CD4-positive, alpha-beta memory T cell (primary cell): ENCODE data around the gene GMPR2. TPM values are rescaled to one million over a fixed set of nuclear protein-coding genes. Genes with fewer than 3 reads are reported as not detected.

Experiments
- CTCF ChIA-PET: fragments of 350-600 bp; sonication (Branson Sonifier 250); formaldehyde crosslinking; loops from one replicate; lab custom pipeline; 2021; ENCODE audit warnings: inconsistent platforms; ENCODE audit not compliant: partially characterized antibody; lab: Charles Lee
- POLR2A ChIA-PET: fragments of 350-600 bp; sonication (Branson Sonifier 250); formaldehyde crosslinking; loops from one replicate; lab custom pipeline; 2021; ENCODE audit not compliant: partially characterized antibody; lab: Charles Lee
- DNase-seq, 5 donors: peaks; one replicate each; pipeline versions ENCODE4 v3.0.0 to v3.0.0-alpha.2; 2020 to 2022; ENCODE audit warnings: mixed read lengths in 1 of 5
- H3K27ac ChIP-seq: one replicate; pipeline ENCODE4 v1.7.0; 2013; ENCODE audit warnings: low read depth, low read length
- H3K27me3 ChIP-seq: 2 replicates; pipeline ENCODE4 v1.7.0; 2013; ENCODE audit warnings: mild to moderate bottlenecking, low read length, moderate library complexity; ENCODE audit not compliant: insufficient read depth
- H3K36me3 ChIP-seq: 2 replicates; pipeline ENCODE4 v1.7.0; 2013; ENCODE audit warnings: mild to moderate bottlenecking, low read length, moderate library complexity; ENCODE audit not compliant: insufficient read depth
- H3K4me1 ChIP-seq: 2 replicates; pipeline ENCODE4 v1.7.0; 2013; ENCODE audit warnings: mild to moderate bottlenecking, low read length, moderate library complexity; ENCODE audit not compliant: insufficient read depth
- H3K4me3 ChIP-seq, 2 donors: one replicate each; pipeline ENCODE4 v1.7.0; 2013; ENCODE audit warnings: low read length in 2 of 2, mild to moderate bottlenecking in 1 of 2
- H3K9me3 ChIP-seq, 2 donors: one replicate each; pipeline ENCODE4 v1.7.0; 2013; ENCODE audit warnings: low read length in 2 of 2, control low read depth in 1 of 2; ENCODE audit not compliant: control insufficient read depth in 1 of 2
- H3K27ac Mint-ChIP-seq, 7 donors: one replicate each; pipeline ENCODE4 v1.8.0; 2020 to 2021; ENCODE audit warnings: mixed read lengths in 7 of 7, mild to moderate bottlenecking in 6 of 7, inconsistent platforms in 3 of 7, moderate library complexity in 3 of 7
- H3K27me3 Mint-ChIP-seq, 2 donors: one replicate each; pipeline ENCODE4 v1.8.0; 2020 to 2021; ENCODE audit warnings: mixed read lengths in 2 of 2
- H3K36me3 Mint-ChIP-seq, 2 donors: one replicate each; pipeline ENCODE4 v1.8.0; 2020 to 2021; ENCODE audit warnings: mixed read lengths in 2 of 2, inconsistent platforms in 1 of 2, mild to moderate bottlenecking in 1 of 2
- H3K4me1 Mint-ChIP-seq, 4 donors: one replicate each; pipeline ENCODE4 v1.8.0; 2020 to 2021; ENCODE audit warnings: mixed read lengths in 4 of 4, mild to moderate bottlenecking in 1 of 4
- H3K4me3 Mint-ChIP-seq, 8 donors: one replicate each; pipeline ENCODE4 v1.8.0; 2020 to 2021; ENCODE audit warnings: mixed read lengths in 8 of 8, mild to moderate bottlenecking in 7 of 8, moderate library complexity in 6 of 8, inconsistent platforms in 3 of 8
- H3K9me3 Mint-ChIP-seq, 8 donors: one replicate each; pipeline ENCODE4 v1.8.0; 2020 to 2021; ENCODE audit warnings: mixed read lengths in 8 of 8, mild to moderate bottlenecking in 5 of 8, inconsistent platforms in 3 of 8, moderate library complexity in 1 of 8
- intact Hi-C: fragments of 100-400 bp; cut with micrococcal nuclease; formaldehyde crosslinking; loops from one replicate; pipeline ENCODE4 v1.15.1; 2023
- polyA plus RNA-seq, 2 donors: library from polyadenylated mRNA; unstranded; fragments of 300-500 nt; fragmentation: Illumina TruSeq; gene quantifications; one replicate each; pipeline ENCODE4 v1.2.3, GENCODE V29; 2021
- total RNA-seq, 2 experiments: library from RNA; stranded (reverse); gene quantifications; one replicate each; pipeline ENCODE4 v1.2.3, GENCODE V29; 2021

Gene GMPR2
- total and polyA plus RNA-seq, 4 experiments from 2014 or later, result 91.0 to 116 (median 99.3) TPM

GRCh38 chr14:24206260-24207103, 26.2 kb upstream of the GMPR2 start:
- Histone ChIP-seq H3K4me3 (no peak overlapping the region), H3K9me3 (no peaks in the 10 kb centered on the region), H3K4me1 (peaks cover 5% of the 10 kb centered on the region), H3K27ac (no peak overlapping the region), H3K36me3 (peaks cover 58% of the 10 kb centered on the region), H3K27me3 (no peaks in the 10 kb centered on the region)
- CTCF ChIA-PET, result interaction anchor here (0.6 to 1.2 kb wide), 2 partner anchors 46 to 91 kb away, joined by 3 to 4 read pairs; partner anchors contain the start of gene IRF9
- peak overlapping the region in 1 of 8 donors; percentile 40 for H3K4me3 Mint-ChIP-seq
- H3K36me3 Mint-ChIP-seq, result peaks cover 59 to 75% of the 10 kb centered on the region in 2 donors
- intact Hi-C loops, result no loop called here
- H3K27me3 Mint-ChIP-seq, result no peaks in the 10 kb centered on the region
- peaks cover 0 to 5% (median 0%) of the 10 kb centered on the region in 8 donors for H3K9me3 Mint-ChIP-seq
- H3K27ac Mint-ChIP-seq, result peak overlapping the region in 4 of 7 donors; percentile 16 to 52 (median 28)
- no peak for DNase-seq
- H3K4me1 Mint-ChIP-seq, result peaks cover 14 to 45% (median 30%) of the 10 kb centered on the region in 4 donors
- POLR2A ChIA-PET, result interaction anchor here (0.8 to 5.2 kb wide), 4 partner anchors 9 to 91 kb away, joined by 3 to 32 read pairs (median 10); partner anchors contain the start of genes MDP1, NRL, PSME2 and TM9SF1

GRCh38 chr14:24207104-24207551, 25.6 kb upstream of the GMPR2 start:
- ChIA-PET CTCF (interaction anchor here (1.2 kb wide), 1 partner anchor 91 kb away, joined by 4 read pairs; no protein-coding TSS in a partner anchor), POLR2A (interaction anchor here (0.8 to 5.2 kb wide), 4 partner anchors 9 to 92 kb away, joined by 3 to 32 read pairs (median 10); partner anchors contain the start of genes MDP1, NRL, PSME2 and TM9SF1)
- Histone ChIP-seq H3K27ac (no peak overlapping the region), H3K27me3 (no peaks in the 10 kb centered on the region), H3K36me3 (peaks cover 59% of the 10 kb centered on the region), H3K4me3 (no peak overlapping the region), H3K4me1 (peaks cover 11% of the 10 kb centered on the region), H3K9me3 (no peaks in the 10 kb centered on the region)
- intact Hi-C loops, result no loop called here
- Mint-ChIP-seq H3K27me3 (no peaks in the 10 kb centered on the region), H3K36me3 (peaks cover 57 to 75% of the 10 kb centered on the region in 2 donors), H3K9me3 (peaks cover 0 to 5% (median 0%) of the 10 kb centered on the region in 8 donors), H3K4me3 (no peak overlapping the region), H3K4me1 (peaks cover 18 to 50% (median 34%) of the 10 kb centered on the region in 4 donors), H3K27ac (peak overlapping the region in 6 of 7 donors; percentile 16 to 82 (median 42))
- DNase-seq, result no peak

- Histone ChIP-seq H3K9me3 (no peaks in the 10 kb centered on the region), H3K27me3 (no peaks in the 10 kb centered on the region), H3K4me1 (peaks cover 16% of the 10 kb centered on the region), H3K4me3 (no peak overlapping the region), H3K27ac (no peak overlapping the region), H3K36me3 (peaks cover 59% of the 10 kb centered on the region)
- no peaks in the 10 kb centered on the region for H3K27me3 Mint-ChIP-seq
- ChIA-PET POLR2A (interaction anchor here (0.8 to 5.2 kb wide), 4 partner anchors 8 to 93 kb away, joined by 3 to 32 read pairs (median 10); partner anchors contain the start of genes MDP1, NRL, PSME2 and TM9SF1), CTCF (interaction anchor here (1.2 kb wide), 1 partner anchor 90 kb away, joined by 4 read pairs; no protein-coding TSS in a partner anchor)
- no peak overlapping the region for H3K4me3 Mint-ChIP-seq
- DNase-seq, result no peak
- peaks cover 52 to 70% of the 10 kb centered on the region in 2 donors for H3K36me3 Mint-ChIP-seq
- intact Hi-C loops, result no loop called here
- peak overlapping the region in 3 of 7 donors; percentile 23 to 78 (median 52) for H3K27ac Mint-ChIP-seq
- H3K4me1 Mint-ChIP-seq, result peaks cover 18 to 55% (median 36%) of the 10 kb centered on the region in 4 donors
- H3K9me3 Mint-ChIP-seq, result peaks cover 0 to 5% (median 0%) of the 10 kb centered on the region in 8 donors
Measured at GRCh38 chr14:24207625-24208024, 25.1 kb upstream of the GMPR2 start.

- Histone ChIP-seq H3K9me3 (no peaks in the 10 kb centered on the region), H3K36me3 (peaks cover 50% of the 10 kb centered on the region), H3K27me3 (no peaks in the 10 kb centered on the region), H3K4me3 (no peak overlapping the region), H3K27ac (peak overlapping the region; percentile 7), H3K4me1 (peaks cover 40% of the 10 kb centered on the region)
- Mint-ChIP-seq H3K27me3 (no peaks in the 10 kb centered on the region), H3K9me3 (peaks cover 0 to 5% (median 0%) of the 10 kb centered on the region in 8 donors), H3K4me1 (peaks cover 33 to 75% (median 49%) of the 10 kb centered on the region in 4 donors), H3K4me3 (peak overlapping the region in 6 of 8 donors; percentile 29 to 99 (median 96)), H3K36me3 (peaks cover 36 to 58% of the 10 kb centered on the region in 2 donors), H3K27ac (peak overlapping the region; percentile 95 to 100 (median 99))
- ChIA-PET POLR2A (interaction anchor here (0.7 to 6.6 kb wide), 7 partner anchors 12 to 219 kb away, joined by 3 to 171 read pairs (median 66); partner anchors contain the start of genes CBLN3, CIDEB, GMPR2 and IPO4), CTCF (interaction anchor here (1.2 to 3.6 kb wide), 2 partner anchors 50 to 51 kb away, joined by 3 to 10 read pairs; partner anchors contain the start of gene IRF9)
- intact Hi-C loops, result no loop called here
- DNase-seq, result no peak
Measured at GRCh38 chr14:24211311-24211710, 21.4 kb upstream of the GMPR2 start.

GRCh38 chr14:24212924-24213865, 19.5 kb upstream of the GMPR2 start, which contains the start of gene CHMP4A:
TSS of gene CHMP4A (minus strand) at chr14:24213488. CDS start at chr14:24213439, 49 bp downstream.
- CTCF ChIA-PET, result interaction anchor here (0.6 to 4.9 kb wide), 13 partner anchors 10 to 223 kb away, joined by 3 to 68 read pairs (median 6); partner anchors contain the start of genes CIDEB, DCAF11, DHRS1 and IRF9
- Histone ChIP-seq H3K27me3 (no peaks in the 10 kb centered on the region), H3K9me3 (no peaks in the 10 kb centered on the region), H3K4me1 (peaks cover 42% of the 10 kb centered on the region), H3K4me3 (peak within 1 kb of the TSS; percentile 68 to 91), H3K27ac (peak within 1 kb of the TSS; percentile 100), H3K36me3 (peaks cover 32% of the 10 kb centered on the region)
- Mint-ChIP-seq H3K36me3 (peaks cover 21 to 52% of the 10 kb centered on the region in 2 donors), H3K27ac (peak within 1 kb of the TSS; percentile 95 to 100 (median 99)), H3K4me3 (peak within 1 kb of the TSS; percentile 92 to 99 (median 96)), H3K4me1 (peaks cover 35 to 72% (median 48%) of the 10 kb centered on the region in 4 donors), H3K27me3 (no peaks in the 10 kb centered on the region), H3K9me3 (peaks cover 0 to 5% (median 0%) of the 10 kb centered on the region in 8 donors)
- peak; percentile 93 to 99 (median 96) for DNase-seq
- POLR2A ChIA-PET, result interaction anchor here (0.7 to 6.6 kb wide), 35 partner anchors 8 to 1447 kb away, joined by 3 to 171 read pairs (median 6); partner anchors contain the start of genes AP1G2, CBLN3, CIDEB and DCAF11
- intact Hi-C loops, result loop anchor here (1.0 to 2.0 kb wide), 6 partner anchors 18 to 98 kb away; partner anchors contain the start of genes DCAF11, EMC9, IPO4 and IRF9
